PFSK-1 (cell line): Measurements from ENCODE around the gene KCNIP4.

Source experiments
- FOXP2 ChIP-seq: optimal IDR thresholded peaks from 2 replicates; pipeline ENCODE3; 2011; ENCODE audit warnings: borderline replicate concordance, control low read depth, inconsistent platforms; ENCODE audit not compliant: insufficient read depth; ENCODE audit errors: extremely low read length, extremely low read depth
- POLR2AphosphoS5 ChIP-seq: IDR thresholded peaks from 2 replicates; pipeline ENCODE4 v1.6.1; 2012; ENCODE audit warnings: low read depth, mild to moderate bottlenecking, control low read depth, low read length, moderate library complexity
- SIN3A ChIP-seq: IDR thresholded peaks from 2 replicates; pipeline ENCODE4 v1.6.1; 2012; ENCODE audit warnings: mild to moderate bottlenecking, low read length, moderate library complexity, borderline replicate concordance; ENCODE audit not compliant: insufficient read depth
- TAF1 ChIP-seq: IDR thresholded peaks from 2 replicates; pipeline ENCODE4 v1.6.1; 2012; ENCODE audit warnings: low read length, control low read depth, borderline replicate concordance; ENCODE audit not compliant: insufficient read depth
- TF ChIP-seq, protein P1 (sequence below), 2 experiments: IDR thresholded peaks; 2 replicates each; pipeline versions ENCODE4 v1.6.1 to v1.8.0; 2011 to 2012; ENCODE audit warnings: low read depth in 2 of 2, low read length in 2 of 2, control low read depth in 1 of 2, inconsistent platforms in 1 of 2, mild to moderate bottlenecking in 1 of 2, moderate library complexity in 1 of 2; ENCODE audit not compliant: insufficient read depth in 1 of 2

KCNIP4 gene

DNA sequence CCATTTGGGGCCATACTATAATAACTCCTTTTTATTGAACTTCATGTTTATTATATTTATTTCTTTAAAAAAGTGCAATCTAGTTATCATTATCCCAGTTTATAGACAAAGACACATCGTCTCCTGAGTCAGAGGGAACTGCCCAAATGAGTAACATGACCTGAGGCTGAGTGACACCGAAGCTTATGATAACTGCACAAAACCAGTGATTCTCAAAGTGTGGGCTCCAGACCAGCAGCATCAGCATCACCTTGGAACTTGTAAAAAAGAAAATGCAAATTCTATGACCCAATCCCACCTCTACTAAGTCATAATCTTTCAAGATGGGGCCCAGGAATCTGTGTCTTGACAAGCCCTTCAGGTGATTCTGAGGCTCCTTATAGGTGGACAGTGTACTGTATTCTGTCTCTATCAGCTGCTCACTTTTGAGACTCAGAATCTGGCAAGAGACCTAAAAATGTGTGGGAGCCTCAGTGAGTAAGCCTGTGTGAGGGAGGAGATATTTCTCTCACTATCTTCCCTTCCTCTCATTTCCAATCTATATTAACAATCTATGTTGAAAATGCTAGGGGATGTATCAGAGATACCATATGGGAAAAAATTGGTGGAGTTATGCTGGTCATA is 1101.3 kb downstream of the KCNIP4 start:
- TF ChIP-seq, protein P1, sequence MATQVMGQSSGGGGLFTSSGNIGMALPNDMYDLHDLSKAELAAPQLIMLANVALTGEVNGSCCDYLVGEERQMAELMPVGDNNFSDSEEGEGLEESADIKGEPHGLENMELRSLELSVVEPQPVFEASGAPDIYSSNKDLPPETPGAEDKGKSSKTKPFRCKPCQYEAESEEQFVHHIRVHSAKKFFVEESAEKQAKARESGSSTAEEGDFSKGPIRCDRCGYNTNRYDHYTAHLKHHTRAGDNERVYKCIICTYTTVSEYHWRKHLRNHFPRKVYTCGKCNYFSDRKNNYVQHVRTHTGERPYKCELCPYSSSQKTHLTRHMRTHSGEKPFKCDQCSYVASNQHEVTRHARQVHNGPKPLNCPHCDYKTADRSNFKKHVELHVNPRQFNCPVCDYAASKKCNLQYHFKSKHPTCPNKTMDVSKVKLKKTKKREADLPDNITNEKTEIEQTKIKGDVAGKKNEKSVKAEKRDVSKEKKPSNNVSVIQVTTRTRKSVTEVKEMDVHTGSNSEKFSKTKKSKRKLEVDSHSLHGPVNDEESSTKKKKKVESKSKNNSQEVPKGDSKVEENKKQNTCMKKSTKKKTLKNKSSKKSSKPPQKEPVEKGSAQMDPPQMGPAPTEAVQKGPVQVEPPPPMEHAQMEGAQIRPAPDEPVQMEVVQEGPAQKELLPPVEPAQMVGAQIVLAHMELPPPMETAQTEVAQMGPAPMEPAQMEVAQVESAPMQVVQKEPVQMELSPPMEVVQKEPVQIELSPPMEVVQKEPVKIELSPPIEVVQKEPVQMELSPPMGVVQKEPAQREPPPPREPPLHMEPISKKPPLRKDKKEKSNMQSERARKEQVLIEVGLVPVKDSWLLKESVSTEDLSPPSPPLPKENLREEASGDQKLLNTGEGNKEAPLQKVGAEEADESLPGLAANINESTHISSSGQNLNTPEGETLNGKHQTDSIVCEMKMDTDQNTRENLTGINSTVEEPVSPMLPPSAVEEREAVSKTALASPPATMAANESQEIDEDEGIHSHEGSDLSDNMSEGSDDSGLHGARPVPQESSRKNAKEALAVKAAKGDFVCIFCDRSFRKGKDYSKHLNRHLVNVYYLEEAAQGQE (IDR thresholded peaks at IDR 0.05; ENCODE audit: insufficient read depth in 1 of 2, low read depth in 2 of 2, low read length in 2 of 2): no peak
- TF ChIP-seq TAF1 (no peak), POLR2AphosphoS5 (no peak), FOXP2 (no peak), SIN3A (no peak)

DNA sequence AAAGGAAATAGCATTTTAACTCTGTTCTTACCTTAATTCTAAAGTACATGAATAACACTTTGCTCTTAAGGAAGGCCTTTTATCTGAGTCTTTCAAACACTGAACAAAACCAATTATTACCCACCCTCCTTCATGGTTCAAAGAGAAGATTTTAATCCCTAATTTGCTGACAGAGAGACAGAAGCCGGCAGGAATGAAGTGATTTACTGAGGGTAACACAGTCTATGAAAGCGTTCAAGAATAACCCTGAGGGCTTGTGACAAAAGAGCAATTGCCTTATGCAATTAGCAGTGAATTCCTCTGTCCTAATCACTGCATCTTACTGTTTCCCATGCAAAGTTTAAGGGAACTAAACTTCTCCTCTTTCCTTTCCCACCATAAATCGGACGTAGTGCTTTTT is 1104.3 kb downstream of the KCNIP4 start:
- TF ChIP-seq POLR2AphosphoS5: no peak
- TF ChIP-seq SIN3A: no peak
- no peak for TF ChIP-seq TAF1
- TF ChIP-seq FOXP2: no peak
- TF ChIP-seq, protein P1 (IDR thresholded peaks at IDR 0.05; ENCODE audit: insufficient read depth in 1 of 2, low read depth in 2 of 2, low read length in 2 of 2): no peak

DNA sequence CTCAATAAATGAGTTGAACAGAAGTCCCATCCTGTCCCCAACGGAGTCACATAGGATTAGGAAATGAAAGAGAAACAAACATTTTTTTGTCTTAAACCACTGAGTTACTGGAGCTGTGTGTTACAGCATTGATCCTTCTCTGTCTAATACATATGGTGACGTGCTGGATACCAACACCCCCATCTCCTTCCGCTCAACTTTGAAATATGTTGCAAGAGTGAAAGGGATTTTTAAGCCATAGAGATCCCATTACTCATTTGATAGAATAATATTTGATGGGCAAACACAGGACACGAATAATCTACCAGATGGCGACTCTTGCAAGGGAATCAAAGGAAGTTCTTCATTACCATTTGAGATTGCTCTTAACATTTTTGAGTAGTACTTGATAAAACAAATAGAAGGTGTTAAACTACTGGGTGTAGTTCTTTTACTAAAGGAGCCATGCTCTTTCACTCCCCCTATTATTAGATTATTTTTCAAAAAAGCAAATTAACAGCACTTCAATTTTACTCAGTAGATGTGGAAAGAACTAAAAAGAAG is 1107.9 kb downstream of the KCNIP4 start:
- no peak for TF ChIP-seq SIN3A
- no peak for TF ChIP-seq POLR2AphosphoS5
- TF ChIP-seq TAF1: no peak
- TF ChIP-seq FOXP2: no peak
- TF ChIP-seq, protein P1 (IDR thresholded peaks at IDR 0.05; ENCODE audit: insufficient read depth in 1 of 2, low read depth in 2 of 2, low read length in 2 of 2): no peak

DNA sequence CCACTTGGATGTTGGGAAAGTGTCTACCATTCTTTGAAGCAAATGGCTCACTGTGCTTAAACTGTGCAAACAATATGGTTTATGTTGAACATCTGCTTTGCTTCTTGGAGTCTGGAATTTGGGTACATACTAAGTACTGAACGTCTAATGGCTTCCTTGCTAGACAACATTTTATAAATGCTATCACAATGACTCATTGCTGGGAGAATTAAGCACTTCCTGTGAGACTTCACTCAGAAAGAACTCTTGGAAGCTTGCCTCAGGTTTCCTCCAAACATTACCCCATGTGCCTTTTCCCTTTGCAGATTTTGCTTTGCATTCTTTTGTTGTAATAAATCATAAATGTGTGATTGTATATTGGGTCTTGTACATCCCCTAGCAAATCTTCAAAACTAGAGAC is 1108.6 kb downstream of the KCNIP4 start:
- TF ChIP-seq SIN3A (no peak), TAF1 (no peak), FOXP2 (no peak), POLR2AphosphoS5 (no peak)
- TF ChIP-seq, protein P1 (IDR thresholded peaks at IDR 0.05; ENCODE audit: insufficient read depth in 1 of 2, low read depth in 2 of 2, low read length in 2 of 2): no peak
